GM19467 (cell line): Measurements from ENCODE around the gene APMAP.

ENCODE experiments used
- ATAC-seq: cut with Tn5 transposase; IDR thresholded peaks from one replicate; pipeline ENCODE4 v1.9.1; 2021; ENCODE audit warnings: mild to moderate bottlenecking, moderate library complexity; ENCODE audit not compliant: unreplicated experiment

Gene APMAP, protein sequence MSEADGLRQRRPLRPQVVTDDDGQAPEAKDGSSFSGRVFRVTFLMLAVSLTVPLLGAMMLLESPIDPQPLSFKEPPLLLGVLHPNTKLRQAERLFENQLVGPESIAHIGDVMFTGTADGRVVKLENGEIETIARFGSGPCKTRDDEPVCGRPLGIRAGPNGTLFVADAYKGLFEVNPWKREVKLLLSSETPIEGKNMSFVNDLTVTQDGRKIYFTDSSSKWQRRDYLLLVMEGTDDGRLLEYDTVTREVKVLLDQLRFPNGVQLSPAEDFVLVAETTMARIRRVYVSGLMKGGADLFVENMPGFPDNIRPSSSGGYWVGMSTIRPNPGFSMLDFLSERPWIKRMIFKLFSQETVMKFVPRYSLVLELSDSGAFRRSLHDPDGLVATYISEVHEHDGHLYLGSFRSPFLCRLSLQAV

GRCh38 chr20:24992487-24993205 lies at the start of gene APMAP:
Gene APMAP (minus strand): TSS chr20:24992751. CDS start chr20:24992688, 63 bp downstream.
- peak; percentile 96 for ATAC-seq

DNA sequence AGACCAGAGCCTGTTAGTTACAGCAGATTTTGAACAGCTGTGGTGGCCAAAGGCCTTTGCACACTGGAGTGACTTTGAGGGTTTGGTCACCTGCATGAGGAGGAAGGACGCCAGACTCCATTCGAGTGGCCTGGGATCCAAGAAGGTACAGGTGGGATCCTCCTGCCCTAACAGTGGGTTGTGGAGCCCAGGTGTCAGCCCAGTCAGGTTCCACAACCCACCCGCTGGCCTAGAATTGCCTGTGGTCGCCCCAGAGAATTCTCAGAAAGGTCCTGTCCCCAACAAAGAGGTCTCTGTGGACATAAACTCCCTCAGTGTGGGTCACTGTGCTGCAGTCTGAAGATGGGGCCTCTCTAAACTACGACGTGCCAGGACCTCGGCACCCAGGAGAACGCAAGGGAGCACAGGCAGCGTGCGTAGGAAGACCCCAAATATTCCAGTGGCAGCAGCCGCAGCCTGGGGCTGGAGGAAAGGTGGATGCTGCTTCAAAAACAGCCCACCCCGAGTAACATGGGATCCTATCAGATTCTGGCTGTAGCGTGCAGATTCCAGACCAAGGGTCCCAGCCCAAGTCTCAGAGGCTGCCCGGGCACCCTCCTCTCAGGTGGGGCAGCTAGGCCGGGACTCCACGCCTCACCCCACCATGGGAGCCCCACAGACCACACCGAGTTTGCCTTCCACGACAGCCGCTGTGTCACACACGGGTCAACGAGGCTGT lies 49.4 kb upstream of the APMAP start:
- ATAC-seq = no peak

DNA sequence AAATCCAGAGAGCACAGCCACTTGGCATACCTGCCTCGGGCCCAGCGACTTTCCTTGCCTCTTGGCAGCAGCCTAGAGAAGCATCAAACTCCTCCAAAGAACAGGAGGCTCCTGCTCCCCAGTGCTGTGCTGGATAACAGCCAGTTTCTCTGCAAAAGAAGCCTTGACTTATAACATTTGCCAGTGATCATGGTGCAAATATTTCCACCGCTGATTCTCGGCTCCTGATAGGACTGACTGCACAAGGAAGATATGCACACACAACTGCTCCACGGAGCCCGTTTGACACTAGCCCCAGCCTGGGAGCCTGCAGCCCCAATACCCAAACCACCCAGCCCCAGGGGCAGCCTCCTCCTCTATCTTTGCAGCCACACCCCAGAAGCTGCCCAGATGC lies 47.9 kb upstream of the APMAP start:
- no peak for ATAC-seq

- no peak for ATAC-seq
Measured at GRCh38 chr20:25039697-25040437, 47.3 kb upstream of the APMAP start.

DNA sequence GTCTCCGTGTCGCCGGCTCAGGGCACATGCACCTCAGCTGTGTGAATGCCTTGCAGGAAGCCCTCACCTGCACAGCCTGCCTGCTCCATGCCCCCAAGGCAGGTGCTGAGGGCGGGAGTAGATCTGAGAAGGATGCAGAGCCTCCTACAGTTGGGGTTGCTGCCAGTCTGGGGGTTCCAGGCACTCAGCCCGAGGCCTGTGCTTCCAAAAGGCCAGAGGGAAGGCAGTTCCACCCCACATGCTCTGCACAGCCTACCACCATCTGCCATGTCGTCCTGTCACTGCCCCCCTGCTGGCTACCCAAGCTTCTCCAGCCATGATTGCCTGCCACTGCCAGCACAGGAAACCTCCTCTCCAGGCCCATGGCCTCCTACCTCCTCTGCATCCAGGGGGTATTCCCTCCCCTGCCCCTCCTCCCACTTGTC lies 46.1 kb upstream of the APMAP start:
- ATAC-seq = no peak

- ATAC-seq = no peak
Measured at GRCh38 chr20:25038103-25038410, 45.5 kb upstream of the APMAP start.

GRCh38 chr20:25037288-25038102 lies 44.9 kb upstream of the APMAP start:
- ATAC-seq = no peak

DNA sequence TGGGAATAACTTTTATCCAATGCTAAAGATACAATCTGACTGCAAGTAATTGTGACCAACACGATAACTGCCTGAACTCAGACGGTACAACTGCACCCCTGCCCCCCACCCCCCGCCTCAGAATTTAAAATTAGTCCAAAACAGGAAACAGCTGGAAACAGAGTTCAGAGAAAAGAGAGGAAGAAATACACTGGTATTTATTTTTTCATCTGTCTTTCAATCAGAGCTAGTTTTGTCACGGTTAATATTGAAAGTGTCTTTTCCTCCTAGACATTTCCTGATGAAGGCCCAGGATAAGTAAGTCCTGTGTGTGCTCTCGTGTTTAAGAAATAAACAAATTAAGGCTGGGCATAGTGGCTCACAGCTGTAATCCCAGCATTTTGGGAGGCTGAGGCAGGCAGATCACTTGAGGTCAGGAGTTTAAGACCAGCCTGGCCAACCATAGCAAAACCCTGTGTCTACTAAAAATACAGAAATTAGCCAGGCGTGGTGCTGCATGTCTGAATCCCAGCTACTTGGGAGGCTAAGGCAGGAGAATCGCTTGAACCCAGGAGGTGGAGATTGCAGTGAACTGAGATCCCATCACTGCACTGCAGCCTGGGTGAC lies 43.9 kb upstream of the APMAP start:
- no peak for ATAC-seq

- ATAC-seq = no peak
Measured at GRCh38 chr20:25035921-25036320, 43.4 kb upstream of the APMAP start.

- ATAC-seq = no peak
Measured at GRCh38 chr20:25033924-25034300, 41.4 kb upstream of the APMAP start.

- no peak for ATAC-seq
Measured at GRCh38 chr20:25033265-25033923, 40.8 kb upstream of the APMAP start.

GRCh38 chr20:25032478-25033264 lies 40.1 kb upstream of the APMAP start:
- no peak for ATAC-seq

DNA sequence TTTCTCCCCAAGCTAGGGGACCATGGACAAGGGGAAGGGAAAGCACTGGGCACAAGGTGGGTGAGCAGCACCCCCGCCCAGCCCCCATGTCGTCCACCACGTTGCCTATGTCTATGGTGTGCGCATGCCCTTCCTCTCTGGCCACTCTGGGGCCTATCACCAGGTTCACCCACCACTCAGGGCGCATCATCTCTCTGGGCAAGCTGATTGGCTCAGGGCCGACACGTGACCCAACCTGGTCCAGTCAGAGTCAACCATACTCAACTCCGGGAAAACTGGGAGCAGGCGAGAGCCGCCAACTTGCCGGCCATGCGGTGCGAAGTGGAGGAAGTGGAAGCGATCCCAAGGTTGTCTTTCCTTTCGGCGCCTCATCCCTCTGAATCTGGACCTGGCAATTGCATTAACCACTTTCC lies 39.5 kb upstream of the APMAP start:
- ATAC-seq = no peak

DNA sequence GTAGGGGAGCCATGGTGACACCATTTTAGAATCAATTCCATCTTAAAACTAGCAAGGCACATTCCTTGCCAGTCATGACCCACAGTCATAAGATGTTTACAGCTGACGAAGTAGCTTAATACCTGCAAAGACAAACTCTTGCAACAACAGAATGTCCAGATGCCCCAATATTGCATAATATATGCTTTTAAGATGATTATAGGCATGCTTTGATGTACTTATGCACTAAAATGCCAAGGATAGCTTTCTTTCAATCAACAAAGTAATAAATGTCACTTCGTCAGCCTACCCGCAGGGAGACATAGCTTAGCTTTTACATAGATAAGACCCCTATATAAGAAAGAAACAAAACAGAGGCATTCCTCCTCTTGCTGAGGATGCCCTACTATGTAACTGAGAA lies 38.7 kb upstream of the APMAP start:
- no peak for ATAC-seq

- ATAC-seq = no peak
Measured at GRCh38 chr20:25030649-25031207, 38.2 kb upstream of the APMAP start.

DNA sequence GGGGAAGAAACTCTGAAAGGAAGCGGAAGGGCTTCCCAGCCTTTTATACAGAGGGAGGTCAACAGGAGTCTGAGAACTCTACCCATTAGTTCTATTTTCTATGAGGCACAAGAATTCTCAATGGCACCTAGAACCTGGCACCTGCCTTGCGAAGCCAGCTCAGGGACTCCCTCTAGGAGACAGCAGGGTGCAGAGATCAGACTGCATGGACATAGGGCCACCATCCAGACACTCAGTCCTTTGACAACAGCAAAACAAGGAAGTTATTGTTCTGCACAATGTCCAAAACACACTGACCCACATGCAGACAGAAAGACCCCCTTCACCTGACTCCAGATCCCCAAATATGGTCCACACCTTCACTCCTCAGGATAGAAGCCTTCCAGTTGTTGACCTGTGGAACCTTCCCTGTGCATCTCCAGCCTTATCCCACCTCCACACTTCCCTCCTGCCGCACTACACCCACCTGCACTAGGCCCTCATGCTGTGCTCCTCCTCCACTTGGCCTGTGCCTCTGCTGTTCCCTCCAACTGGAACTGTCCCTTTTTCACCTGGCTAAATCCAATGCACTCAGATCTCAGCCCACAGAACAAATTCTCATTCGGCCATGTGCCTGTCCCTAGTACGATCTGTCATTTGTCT lies 37.6 kb upstream of the APMAP start:
- no peak for ATAC-seq

GRCh38 chr20:25025986-25026605 lies 33.5 kb upstream of the APMAP start:
- no peak for ATAC-seq
